Cardiac septum (tissue), 1 donor: ENCODE measurements around the gene PCDHB7. TPM values are rescaled to one million over a fixed set of nuclear protein-coding genes. Genes with fewer than 3 reads are reported as not detected.
"Not testable (repeated sequence)": the region's sequence is repeated elsewhere in the genome, so short reads cannot be mapped to it uniquely, and the experiment has no call there.

ENCODE experiments used
- DNase-seq: peaks from one replicate; pipeline ENCODE4 v3.0.0-alpha.2; 2020; ENCODE audit warnings: low spot score
- intact Hi-C: fragments of 100-400 bp; cut with DNase I; formaldehyde crosslinking; loops from one replicate; pipeline ENCODE4 v1.14.0; 2022
- long read RNA-seq: library from polyadenylated mRNA; unstranded; transcript quantifications from one replicate; pipeline ENCODE4 v2.0.0, GENCODE V29; 2021
- total RNA-seq: library from RNA; stranded (reverse); fragmentation: NEBNext Ultra II Directional; extraction: Animal tissue kit (Norgen Biotek cat#: 25700); gene quantifications from one replicate; pipeline ENCODE4 v1.2.1, GENCODE V29; 2021
- donor health status: DM: no; HTN: no; CAD: no.

PCDHB7 gene
- 0.67 TPM for total RNA-seq
- long read RNA-seq, partial matches to known transcripts, result 0 of 2 reads
- long read RNA-seq, other reads (novel, unspliced or antisense), result 0 of 2 reads

GRCh38 chr5:141172381-141173204, at the start of gene PCDHB7:
PCDHB7 (plus strand) TSS chr5:141172644; CDS start chr5:141172836, 192 bp downstream.
- intact Hi-C loops, result no loop called here
- no peak for DNase-seq

GRCh38 chr5:141123396-141124135, 48.9 kb upstream of the PCDHB7 start:
- intact Hi-C loops, DNase-seq: not testable (repeated sequence)

- intact Hi-C loops, result no loop called here
- DNase-seq, result no peak
These were observed 45.1 kb upstream of the PCDHB7 start for GRCh38 chr5:141127305-141127704.

GRCh38 chr5:141135030-141135717, 37.3 kb upstream of the PCDHB7 start, which contains the start of gene PCDHB5:
PCDHB5 (plus strand) TSS chr5:141135206; CDS start chr5:141135435, 229 bp downstream.
- intact Hi-C loops, result no loop called here
- DNase-seq, result no peak

GRCh38 chr5:141135718-141136266, 36.7 kb upstream of the PCDHB7 start:
- intact Hi-C loops, result no loop called here
- DNase-seq, result no peak

- DNase-seq, intact Hi-C loops: not testable (repeated sequence)
These were observed 35.1 kb upstream of the PCDHB7 start for GRCh38 chr5:141137346-141137745.

- intact Hi-C loops, result no loop called here
- DNase-seq, result no peak
These were observed 22.6 kb upstream of the PCDHB7 start, which contains the start of gene PCDHB6 for GRCh38 chr5:141149812-141150211. PCDHB6 (plus strand) TSS chr5:141150057; CDS start chr5:141150258, 201 bp downstream.

GRCh38 chr5:141150224-141150992, 22.0 kb upstream of the PCDHB7 start:
- DNase-seq, result no peak
- intact Hi-C loops, result no loop called here

- DNase-seq, result no peak
- intact Hi-C loops, result no loop called here
These were observed 21.5 kb upstream of the PCDHB7 start for GRCh38 chr5:141150993-141151325.

- DNase-seq, intact Hi-C loops: not testable (repeated sequence)
These were observed 20.8 kb upstream of the PCDHB7 start for GRCh38 chr5:141151632-141152031.

- DNase-seq, intact Hi-C loops: not testable (repeated sequence)
These were observed 20.3 kb upstream of the PCDHB7 start for GRCh38 chr5:141152096-141152495.

GRCh38 chr5:141155540-141156374, 16.7 kb upstream of the PCDHB7 start:
- DNase-seq, result no peak

GRCh38 chr5:141157356-141157755, 15.1 kb upstream of the PCDHB7 start:
- intact Hi-C loops, DNase-seq: not testable (repeated sequence)

More at GRCh38 chr5:141155540-141156374, 16.7 kb upstream of the PCDHB7 start:
- intact Hi-C loops, result no loop called here

GRCh38 chr5:141157901-141158300, 14.5 kb upstream of the PCDHB7 start:
- intact Hi-C loops, DNase-seq: not testable (repeated sequence)

- DNase-seq, intact Hi-C loops: not testable (repeated sequence)
These were observed 2.1 kb downstream of the PCDHB7 start for GRCh38 chr5:141174291-141175104.

GRCh38 chr5:141175933-141176332, 3.5 kb downstream of the PCDHB7 start:
- intact Hi-C loops, result no loop called here
- DNase-seq, result no peak

- intact Hi-C loops, DNase-seq: not testable (repeated sequence)
These were observed 5.2 kb downstream of the PCDHB7 start, which contains the start of gene PCDHB8 for GRCh38 chr5:141177577-141178191. PCDHB8 (plus strand) TSS chr5:141177790; CDS start chr5:141178035, 245 bp downstream.
